H1 (cell line): ENCODE measurements around the gene SLIRP.
"Not testable (repeated sequence)": the region's sequence is repeated elsewhere in the genome, so short reads cannot be mapped to it uniquely, and the experiment has no call there.

Source experiments
- BCL11A ChIP-seq, 2 experiments: IDR thresholded peaks; one replicate each; pipeline ENCODE4 v1.6.1; 2011; ENCODE audit warnings: low read depth in 2 of 2, low read length in 2 of 2, mild to moderate bottlenecking in 2 of 2
- CEBPB ChIP-seq: IDR thresholded peaks from 2 replicates; pipeline ENCODE4 v1.6.1; 2012; ENCODE audit warnings: low read depth, low read length
- CREB1 ChIP-seq: IDR thresholded peaks from 2 replicates; pipeline ENCODE4 v1.6.1; 2012; ENCODE audit warnings: inconsistent platforms
- GABPA ChIP-seq: IDR thresholded peaks from 2 replicates; pipeline ENCODE4 v1.6.1; 2011; ENCODE audit warnings: mild to moderate bottlenecking, low read length, moderate library complexity, borderline replicate concordance; ENCODE audit not compliant: insufficient read depth
- GTF2F1 ChIP-seq: IDR thresholded peaks from 2 replicates; pipeline ENCODE4 v1.6.1; 2012; ENCODE audit warnings: low read depth, low read length, improper control_type of control experiment, borderline replicate concordance
- POLR2A ChIP-seq, 2 experiments: IDR thresholded peaks; 1 replicate in 1 of 2; 2 replicates in 1 of 2; pipeline ENCODE4 v1.6.1; 2011; ENCODE audit warnings: low read depth in 2 of 2, low read length in 2 of 2, mild to moderate bottlenecking in 2 of 2; ENCODE audit errors: control extremely low read depth in 1 of 2
- RAD21 ChIP-seq, 2 experiments: IDR thresholded peaks in 1 of 2; conservative IDR thresholded peaks in 1 of 2; 2 replicates each; pipeline ENCODE4 v1.6.1; 2011; ENCODE audit warnings: low read depth in 2 of 2, low read length in 2 of 2, improper control_type of control experiment in 1 of 2, inconsistent platforms in 1 of 2, mild to moderate bottlenecking in 1 of 2, moderate library complexity in 1 of 2
- RFX5 ChIP-seq: IDR thresholded peaks from 2 replicates; pipeline ENCODE4 v1.6.1; 2011; ENCODE audit warnings: low read depth, low read length, improper control_type of control experiment, borderline replicate concordance
- SIX5 ChIP-seq: IDR thresholded peaks from 2 replicates; pipeline ENCODE4 v1.6.1; 2011; ENCODE audit warnings: mild to moderate bottlenecking, low read depth, low read length
- TF ChIP-seq, protein P1 (sequence below), 3 experiments: IDR thresholded peaks; 1 replicate in 2 of 3; 2 replicates in 1 of 3; pipeline versions ENCODE4 v1.5.1 to v1.6.1; 2011; ENCODE audit warnings: low read length in 3 of 3, mild to moderate bottlenecking in 3 of 3, inconsistent platforms in 2 of 3, low read depth in 1 of 3, moderate library complexity in 1 of 3; ENCODE audit not compliant: insufficient read depth in 1 of 3; ENCODE audit errors: control extremely low read depth in 1 of 3

DNA sequence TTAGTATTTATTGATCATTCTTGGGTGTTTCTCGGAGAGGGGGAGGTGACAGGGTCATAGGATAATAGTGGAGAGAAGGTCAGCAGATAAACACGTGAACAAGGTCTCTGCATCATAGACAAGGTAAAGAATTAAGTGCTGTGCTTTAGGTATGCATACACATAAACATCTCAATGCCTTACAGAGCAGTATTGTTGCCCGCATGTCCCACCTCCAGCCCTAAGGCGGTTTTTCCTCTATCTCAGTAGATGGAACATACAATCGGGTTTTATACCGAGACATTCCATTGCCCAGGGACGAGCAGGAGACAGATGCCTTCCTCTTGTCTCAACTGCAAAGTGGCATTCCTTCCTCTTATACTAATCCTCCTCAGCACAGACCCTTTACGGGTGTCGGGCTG lies 46.3 kb upstream of the SLIRP start:
- not testable (repeated sequence) for TF ChIP-seq CEBPB; SIX5; GTF2F1; BCL11A (IDR thresholded peaks at IDR 0.05; ENCODE audit: low read depth in 2 of 2, low read length in 2 of 2); RFX5; GABPA; RAD21 (IDR thresholded peaks at IDR 0.05 in 1 of 2, conservative IDR thresholded peaks at IDR 0.05 in 1 of 2; ENCODE audit: low read depth in 2 of 2, low read length in 2 of 2); CREB1; POLR2A (IDR thresholded peaks at IDR 0.05; ENCODE audit: control extremely low read depth in 1 of 2, low read depth in 2 of 2, low read length in 2 of 2)
- TF ChIP-seq, protein P1, sequence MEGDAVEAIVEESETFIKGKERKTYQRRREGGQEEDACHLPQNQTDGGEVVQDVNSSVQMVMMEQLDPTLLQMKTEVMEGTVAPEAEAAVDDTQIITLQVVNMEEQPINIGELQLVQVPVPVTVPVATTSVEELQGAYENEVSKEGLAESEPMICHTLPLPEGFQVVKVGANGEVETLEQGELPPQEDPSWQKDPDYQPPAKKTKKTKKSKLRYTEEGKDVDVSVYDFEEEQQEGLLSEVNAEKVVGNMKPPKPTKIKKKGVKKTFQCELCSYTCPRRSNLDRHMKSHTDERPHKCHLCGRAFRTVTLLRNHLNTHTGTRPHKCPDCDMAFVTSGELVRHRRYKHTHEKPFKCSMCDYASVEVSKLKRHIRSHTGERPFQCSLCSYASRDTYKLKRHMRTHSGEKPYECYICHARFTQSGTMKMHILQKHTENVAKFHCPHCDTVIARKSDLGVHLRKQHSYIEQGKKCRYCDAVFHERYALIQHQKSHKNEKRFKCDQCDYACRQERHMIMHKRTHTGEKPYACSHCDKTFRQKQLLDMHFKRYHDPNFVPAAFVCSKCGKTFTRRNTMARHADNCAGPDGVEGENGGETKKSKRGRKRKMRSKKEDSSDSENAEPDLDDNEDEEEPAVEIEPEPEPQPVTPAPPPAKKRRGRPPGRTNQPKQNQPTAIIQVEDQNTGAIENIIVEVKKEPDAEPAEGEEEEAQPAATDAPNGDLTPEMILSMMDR (IDR thresholded peaks at IDR 0.05; ENCODE audit: control extremely low read depth in 1 of 3, insufficient read depth in 1 of 3, low read depth in 1 of 3, low read length in 3 of 3) = not testable (repeated sequence)
